Hepatocyte (in vitro differentiated cells): ENCODE data around the gene FAM241B.

Source experiments
- CTCF ChIP-seq: fragments of 200-600 bp; sonication (generic); IDR thresholded peaks from 2 replicates; pipeline ENCODE4 v1.5.1; 2016; ENCODE audit warnings: antibody characterized with exemption, mild to moderate bottlenecking; ENCODE audit not compliant: poor library complexity
- EZH2 ChIP-seq: fragments of 200-600 bp; sonication (generic); IDR thresholded peaks from 2 replicates; pipeline ENCODE4 v1.6.1; 2016; ENCODE audit warnings: antibody characterized with exemption, mild to moderate bottlenecking, borderline replicate concordance
- EZH2phosphoT487 ChIP-seq: fragments of 200-600 bp; sonication (generic); IDR thresholded peaks from one replicate; pipeline ENCODE4 v1.6.1; 2018; ENCODE audit warnings: antibody characterized with exemption, mild to moderate bottlenecking, low read depth, moderate library complexity; ENCODE audit not compliant: unreplicated experiment, severe bottlenecking

- no peak for TF ChIP-seq CTCF
- TF ChIP-seq EZH2, result no peak
- TF ChIP-seq EZH2phosphoT487, result no peak
These were observed 44.7 kb downstream of the FAM241B start for GRCh38 chr10:69674786-69675185.
